OCI-LY7 (cell line): ENCODE results near the gene HSF2BP. TPM values are rescaled to one million over a fixed set of nuclear protein-coding genes. Genes with fewer than 3 reads are reported as not detected.

Experiments
- BruUV-seq: library from RNA; stranded (reverse); fragments of 400-500 nt; replicated peaks from 2 replicates; lab custom pipeline; 2021; lab: Mats Ljungman, UMichigan
- CTCF ChIA-PET: fragments of 300-600 bp; sonication (Branson Sonifier 250); formaldehyde crosslinking; loops from one replicate; lab custom pipeline; 2022; ENCODE audit warnings: antibody characterized with exemption; ENCODE audit not compliant: unreplicated experiment; lab: Charles Lee
- POLR2A ChIA-PET: fragments of 300-600 bp; sonication (Branson Sonifier 250); formaldehyde crosslinking; loops from one replicate; lab custom pipeline; 2022; ENCODE audit warnings: antibody characterized with exemption; lab: Charles Lee
- DNase-seq: peaks from one replicate; pipeline ENCODE4 v3.0.0-alpha.2; 2015; ENCODE audit warnings: low spot score
- H2AFZ ChIP-seq: fragments of 200-600 bp; sonication (generic), shearing (Covaris generic); 2 replicates; pipeline ENCODE4 v1.6.1; 2014; ENCODE audit warnings: mild to moderate bottlenecking, antibody characterized with exemption, low read length, moderate library complexity
- H3K27ac ChIP-seq: fragments of 200-600 bp; sonication (generic); 2 replicates; pipeline ENCODE4 v1.5.1; 2014; ENCODE audit warnings: mixed run types, low read depth, mild to moderate bottlenecking, moderate library complexity, low read length, inconsistent platforms; ENCODE audit not compliant: poor library complexity, severe bottlenecking
- H3K36me3 ChIP-seq: fragments of 200-600 bp; sonication (generic); 2 replicates; pipeline ENCODE4 v1.6.1; 2014; ENCODE audit warnings: mild to moderate bottlenecking, antibody characterized with exemption, low read length, moderate library complexity, mixed read lengths; ENCODE audit not compliant: insufficient read depth
- H3K4me1 ChIP-seq: fragments of 200-600 bp; sonication (generic); 2 replicates; pipeline ENCODE4 v1.5.1; 2014; ENCODE audit warnings: mild to moderate bottlenecking, low read length; ENCODE audit not compliant: insufficient read depth, poor library complexity, severe bottlenecking
- H3K4me2 ChIP-seq: fragments of 200-600 bp; sonication (generic); 2 replicates; pipeline ENCODE4 v1.6.1; 2014; ENCODE audit warnings: mild to moderate bottlenecking, low read length
- H3K4me3 ChIP-seq: fragments of 200-600 bp; sonication (generic); 2 replicates; pipeline ENCODE4 v1.5.1; 2014; ENCODE audit warnings: mild to moderate bottlenecking, low read depth, low read length; ENCODE audit not compliant: poor library complexity, severe bottlenecking
- H3K79me2 ChIP-seq: fragments of 200-600 bp; sonication (generic); 2 replicates; pipeline ENCODE4 v1.6.1; 2016; ENCODE audit warnings: low read depth, mild to moderate bottlenecking, low read length, moderate library complexity, mixed read lengths; ENCODE audit not compliant: insufficient read depth
- H3K9me2 ChIP-seq: fragments of 200-600 bp; sonication (generic); 2 replicates; pipeline ENCODE4 v1.6.1; 2016; ENCODE audit warnings: mild to moderate bottlenecking, low read length, mixed read lengths; ENCODE audit not compliant: insufficient read depth
- H3K9me3 ChIP-seq: fragments of 200-600 bp; sonication (generic); 2 replicates; pipeline ENCODE4 v1.6.1; 2014; ENCODE audit warnings: mild to moderate bottlenecking, mixed run types, low read length, mixed read lengths
- H4K20me1 ChIP-seq: fragments of 200-600 bp; sonication (generic); 2 replicates; pipeline ENCODE4 v1.6.1; 2014; ENCODE audit warnings: mild to moderate bottlenecking, antibody characterized with exemption, low read length, moderate library complexity, mixed read lengths; ENCODE audit not compliant: insufficient read depth
- CTCF ChIP-seq: fragments of 200-600 bp; sonication (generic); conservative IDR thresholded peaks from 2 replicates; pipeline ENCODE4 v1.5.1; 2014; ENCODE audit warnings: mild to moderate bottlenecking, antibody characterized with exemption, low read length, moderate library complexity, mixed read lengths
- EZH2phosphoT487 ChIP-seq: fragments of 200-600 bp; sonication (generic); IDR thresholded peaks from 2 replicates; pipeline ENCODE4 v1.6.1; 2018; ENCODE audit warnings: low read depth, borderline replicate concordance, mild to moderate bottlenecking, mixed run types, antibody characterized with exemption, low read length, moderate library complexity, mixed read lengths
- intact Hi-C: fragments of 100-400 bp; cut with micrococcal nuclease; formaldehyde crosslinking; loops from one replicate; pipeline ENCODE4 v1.10.0; 2022; ENCODE audit not compliant: unreplicated experiment
- total RNA-seq, 2 experiments: library from RNA; depleted of rRNA in 1 of 2; stranded (reverse); fragments of >200 nt in 1 of 2; shearing (Covaris generic) in 1 of 2; gene quantifications; 2 replicates each; pipeline ENCODE4 v1.2.3, GENCODE V29; 2014 to 2022

Gene HSF2BP
- total RNA-seq, 2 experiments from 2014 or later, result 3.5 to 5.1 TPM

DNA sequence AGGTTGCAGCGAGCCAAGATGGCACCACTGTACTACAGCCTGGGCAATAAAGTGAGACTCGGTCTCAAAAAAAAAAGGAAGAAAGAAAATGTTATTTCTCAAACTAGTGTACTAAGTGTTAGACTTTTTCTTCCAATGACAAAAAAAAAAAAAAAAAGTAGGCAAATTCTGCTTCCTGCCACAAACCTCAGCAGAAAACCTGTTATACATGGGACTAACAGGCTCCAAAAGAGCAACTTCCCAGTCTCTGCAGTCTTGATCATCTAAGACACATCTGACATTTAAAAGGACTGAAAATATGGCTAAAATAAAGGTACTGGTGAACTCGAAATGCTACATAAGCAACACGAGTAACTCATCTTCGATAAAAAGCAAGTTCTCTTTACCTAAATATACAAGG is 59.6 kb downstream of the HSF2BP start:
- ChIA-PET CTCF (no interaction called here), POLR2A (no interaction called here)
- intact Hi-C loops, result no loop called here
- peaks cover 4% of the 10 kb centered on the region for H3K4me1 ChIP-seq
- DNase-seq, result no peak
- no peaks in the 10 kb centered on the region for H3K9me3 ChIP-seq
- no peak overlapping the region for H3K4me3 ChIP-seq
- no peaks in the 10 kb centered on the region for H4K20me1 ChIP-seq
- no peaks in the 10 kb centered on the region for H3K9me2 ChIP-seq
- H3K79me2 ChIP-seq, result no peaks in the 10 kb centered on the region
- H3K27ac ChIP-seq, result no peak overlapping the region
- no peaks in the 10 kb centered on the region for H3K36me3 ChIP-seq
- no TSS peak for BruUV-seq
- TF ChIP-seq EZH2phosphoT487 (no peak), CTCF (no peak)
- no peak overlapping the region for H3K4me2 ChIP-seq
- H2AFZ ChIP-seq, result no peak overlapping the region

GRCh38 chr21:43598416-43599120 is 60.7 kb downstream of the HSF2BP start:
- Histone ChIP-seq H3K79me2 (no peaks in the 10 kb centered on the region), H3K4me2 (no peak overlapping the region), H4K20me1 (no peaks in the 10 kb centered on the region), H3K4me3 (no peak overlapping the region), H3K27ac (no peak overlapping the region), H3K4me1 (peaks cover 4% of the 10 kb centered on the region), H3K9me3 (no peaks in the 10 kb centered on the region), H2AFZ (no peak overlapping the region), H3K36me3 (no peaks in the 10 kb centered on the region), H3K9me2 (no peaks in the 10 kb centered on the region)
- TF ChIP-seq CTCF (no peak), EZH2phosphoT487 (no peak)
- intact Hi-C loops, result no loop called here
- no peak for DNase-seq
- ChIA-PET CTCF (interaction anchor here (0.5 kb wide), 1 partner anchor 192 kb away, joined by 3 read pairs; no protein-coding TSS in a partner anchor), POLR2A (no interaction called here)
- no TSS peak for BruUV-seq

DNA sequence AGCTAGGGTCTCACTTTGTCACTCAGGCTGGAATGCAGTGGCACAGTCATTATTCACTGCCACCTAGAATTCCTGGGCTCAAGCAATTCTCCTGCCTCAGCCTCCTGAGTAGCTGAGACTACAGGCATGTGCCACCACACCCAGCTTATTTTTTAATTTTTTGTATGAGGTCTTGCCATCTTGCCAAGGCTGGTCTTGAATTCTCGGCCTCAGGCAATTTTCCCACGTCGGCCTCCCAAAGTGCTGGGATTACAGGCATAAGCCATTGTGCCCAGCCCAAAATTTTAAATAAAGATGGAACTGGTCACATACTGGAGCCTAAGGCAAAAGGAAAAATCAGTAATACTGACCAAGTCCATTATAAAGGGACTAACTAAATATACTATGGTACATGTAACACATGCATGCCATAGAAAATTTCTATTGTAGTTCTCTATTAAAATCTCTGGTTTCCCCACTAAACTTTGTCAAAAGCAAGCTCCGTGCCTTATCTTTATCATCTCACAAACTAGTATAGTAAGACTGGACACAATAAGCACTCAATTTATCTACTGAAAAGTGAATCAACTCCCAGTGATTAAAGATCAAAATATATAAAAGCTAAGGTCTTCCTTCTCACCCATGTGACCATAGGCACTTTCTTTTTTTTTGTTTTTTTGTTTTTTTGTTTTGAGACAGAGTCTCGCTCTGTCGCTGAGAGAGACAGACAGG is 61.6 kb downstream of the HSF2BP start:
- BruUV-seq, result no TSS peak
- Histone ChIP-seq H3K4me3 (no peak overlapping the region), H3K79me2 (no peaks in the 10 kb centered on the region), H3K27ac (no peak overlapping the region), H3K4me2 (no peak overlapping the region), H3K9me2 (no peaks in the 10 kb centered on the region), H3K36me3 (no peaks in the 10 kb centered on the region), H2AFZ (no peak overlapping the region), H3K9me3 (no peaks in the 10 kb centered on the region), H3K4me1 (peaks cover 4% of the 10 kb centered on the region), H4K20me1 (no peaks in the 10 kb centered on the region)
- CTCF ChIA-PET, result interaction anchor here (0.5 kb wide), 1 partner anchor 193 kb away, joined by 3 read pairs; no protein-coding TSS in a partner anchor
- intact Hi-C loops, result no loop called here
- no peak for DNase-seq
- TF ChIP-seq EZH2phosphoT487 (no peak), CTCF (no peak)
- POLR2A ChIA-PET, result no interaction called here
